Measurements from ENCODE around the gene SLC25A3.

DNA sequence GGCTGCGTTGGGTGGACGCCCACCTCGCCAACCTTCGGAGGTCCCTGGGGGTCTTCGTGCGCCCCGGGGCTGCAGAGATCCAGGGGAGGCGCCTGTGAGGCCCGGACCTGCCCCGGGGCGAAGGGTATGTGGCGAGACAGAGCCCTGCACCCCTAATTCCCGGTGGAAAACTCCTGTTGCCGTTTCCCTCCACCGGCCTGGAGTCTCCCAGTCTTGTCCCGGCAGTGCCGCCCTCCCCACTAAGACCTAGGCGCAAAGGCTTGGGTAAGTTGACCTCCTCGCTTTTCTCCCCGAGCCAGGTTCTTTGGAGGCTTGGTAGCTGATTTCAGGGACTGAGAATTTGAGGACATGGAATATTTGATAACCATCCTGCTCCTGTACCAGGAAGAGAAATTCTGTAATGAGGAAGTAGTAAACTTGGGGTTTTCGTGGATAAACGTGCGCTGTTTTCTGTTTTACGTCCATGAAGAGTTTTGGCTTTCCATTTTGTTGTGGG, 52.1 kb downstream of the SLC25A3 start:
- TF ChIP-seq, protein P1, sequence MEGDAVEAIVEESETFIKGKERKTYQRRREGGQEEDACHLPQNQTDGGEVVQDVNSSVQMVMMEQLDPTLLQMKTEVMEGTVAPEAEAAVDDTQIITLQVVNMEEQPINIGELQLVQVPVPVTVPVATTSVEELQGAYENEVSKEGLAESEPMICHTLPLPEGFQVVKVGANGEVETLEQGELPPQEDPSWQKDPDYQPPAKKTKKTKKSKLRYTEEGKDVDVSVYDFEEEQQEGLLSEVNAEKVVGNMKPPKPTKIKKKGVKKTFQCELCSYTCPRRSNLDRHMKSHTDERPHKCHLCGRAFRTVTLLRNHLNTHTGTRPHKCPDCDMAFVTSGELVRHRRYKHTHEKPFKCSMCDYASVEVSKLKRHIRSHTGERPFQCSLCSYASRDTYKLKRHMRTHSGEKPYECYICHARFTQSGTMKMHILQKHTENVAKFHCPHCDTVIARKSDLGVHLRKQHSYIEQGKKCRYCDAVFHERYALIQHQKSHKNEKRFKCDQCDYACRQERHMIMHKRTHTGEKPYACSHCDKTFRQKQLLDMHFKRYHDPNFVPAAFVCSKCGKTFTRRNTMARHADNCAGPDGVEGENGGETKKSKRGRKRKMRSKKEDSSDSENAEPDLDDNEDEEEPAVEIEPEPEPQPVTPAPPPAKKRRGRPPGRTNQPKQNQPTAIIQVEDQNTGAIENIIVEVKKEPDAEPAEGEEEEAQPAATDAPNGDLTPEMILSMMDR (conservative IDR thresholded peaks at IDR 0.05; ENCODE audit: low read length), result no peak
- TF ChIP-seq EZH2phosphoT487 (IDR thresholded peaks at IDR 0.05; ENCODE audit: borderline replicate concordance), result no peak
